GM12801 (cell line): ENCODE measurements around the gene PDE2A.

Experiments
- TF ChIP-seq, protein P1 (sequence below): IDR thresholded peaks from one replicate; pipeline ENCODE4 v1.5.1; 2011; ENCODE audit warnings: control low read depth; ENCODE audit not compliant: insufficient read length; ENCODE audit errors: extremely low read depth

Gene PDE2A

DNA sequence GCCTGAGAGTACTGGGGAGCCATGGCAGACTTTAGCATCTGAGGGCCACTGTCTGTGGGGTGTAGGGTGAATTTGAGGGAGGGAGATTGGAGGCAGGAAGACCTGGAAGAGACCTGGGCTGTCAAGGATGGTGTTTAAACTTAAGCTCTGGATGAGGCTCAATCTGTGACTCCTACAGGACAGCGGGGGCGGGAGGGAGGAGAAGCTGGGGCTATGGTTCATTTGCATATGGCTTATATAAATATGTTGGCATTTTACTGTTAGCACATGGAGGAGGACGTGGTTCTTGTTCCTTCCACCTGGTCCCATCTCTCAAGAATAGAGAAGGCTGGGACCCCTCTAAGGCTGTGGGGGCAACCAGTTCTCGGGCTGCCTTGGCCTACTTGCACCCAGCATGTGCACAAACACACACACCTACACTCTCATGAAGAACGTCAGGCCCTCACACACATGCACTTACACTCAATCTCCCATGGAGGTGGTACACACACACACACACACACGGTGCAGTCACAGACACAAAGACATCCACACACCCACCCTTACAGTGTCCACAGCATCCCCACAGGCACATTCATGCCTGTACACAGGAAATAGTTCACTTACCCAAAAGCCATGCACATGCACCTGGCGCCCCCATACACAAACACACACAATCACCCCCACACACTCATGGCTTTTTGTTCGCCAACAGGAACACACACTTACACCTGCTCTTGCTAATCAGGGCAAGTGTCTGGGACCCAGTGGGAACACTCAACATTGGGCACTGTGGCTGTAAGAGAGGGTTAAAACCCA, 81.3 kb downstream of the PDE2A start:
- TF ChIP-seq, protein P1, sequence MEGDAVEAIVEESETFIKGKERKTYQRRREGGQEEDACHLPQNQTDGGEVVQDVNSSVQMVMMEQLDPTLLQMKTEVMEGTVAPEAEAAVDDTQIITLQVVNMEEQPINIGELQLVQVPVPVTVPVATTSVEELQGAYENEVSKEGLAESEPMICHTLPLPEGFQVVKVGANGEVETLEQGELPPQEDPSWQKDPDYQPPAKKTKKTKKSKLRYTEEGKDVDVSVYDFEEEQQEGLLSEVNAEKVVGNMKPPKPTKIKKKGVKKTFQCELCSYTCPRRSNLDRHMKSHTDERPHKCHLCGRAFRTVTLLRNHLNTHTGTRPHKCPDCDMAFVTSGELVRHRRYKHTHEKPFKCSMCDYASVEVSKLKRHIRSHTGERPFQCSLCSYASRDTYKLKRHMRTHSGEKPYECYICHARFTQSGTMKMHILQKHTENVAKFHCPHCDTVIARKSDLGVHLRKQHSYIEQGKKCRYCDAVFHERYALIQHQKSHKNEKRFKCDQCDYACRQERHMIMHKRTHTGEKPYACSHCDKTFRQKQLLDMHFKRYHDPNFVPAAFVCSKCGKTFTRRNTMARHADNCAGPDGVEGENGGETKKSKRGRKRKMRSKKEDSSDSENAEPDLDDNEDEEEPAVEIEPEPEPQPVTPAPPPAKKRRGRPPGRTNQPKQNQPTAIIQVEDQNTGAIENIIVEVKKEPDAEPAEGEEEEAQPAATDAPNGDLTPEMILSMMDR: no peak

DNA sequence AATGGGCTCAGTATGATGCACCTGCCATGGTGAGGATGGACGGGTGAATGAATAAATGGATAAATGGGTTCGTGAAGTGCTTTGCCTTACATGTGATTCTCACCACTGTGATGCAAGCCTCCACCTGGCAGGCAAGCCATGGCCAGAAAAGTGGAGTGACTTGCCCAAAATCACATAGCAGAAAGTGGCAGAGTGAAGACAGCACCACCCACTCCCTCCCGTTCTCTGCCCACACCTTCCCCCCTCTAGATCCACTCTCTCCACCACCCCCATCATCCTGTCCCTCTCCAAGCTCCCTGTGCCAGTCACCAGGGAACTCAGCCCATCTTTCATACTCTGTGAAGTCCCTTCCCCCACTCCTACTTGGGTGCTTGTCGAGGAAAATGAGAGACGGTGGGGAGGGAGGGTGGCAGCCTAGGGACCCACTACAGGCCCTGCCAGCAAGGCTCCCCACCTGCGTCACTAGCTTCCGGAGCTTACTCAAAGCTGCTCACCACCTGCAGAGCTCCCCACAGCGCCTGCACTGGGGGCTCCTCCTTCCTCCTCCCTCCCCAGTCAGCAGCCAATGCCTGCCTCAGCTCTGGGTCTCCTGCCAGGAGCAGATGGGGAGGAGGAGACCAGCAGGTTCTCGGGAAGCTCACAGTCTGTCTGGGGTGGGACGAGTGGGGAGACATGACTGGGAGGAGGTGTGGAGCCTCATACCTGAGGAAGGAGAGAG, 82.3 kb downstream of the PDE2A start:
- TF ChIP-seq, protein P1: no peak

DNA sequence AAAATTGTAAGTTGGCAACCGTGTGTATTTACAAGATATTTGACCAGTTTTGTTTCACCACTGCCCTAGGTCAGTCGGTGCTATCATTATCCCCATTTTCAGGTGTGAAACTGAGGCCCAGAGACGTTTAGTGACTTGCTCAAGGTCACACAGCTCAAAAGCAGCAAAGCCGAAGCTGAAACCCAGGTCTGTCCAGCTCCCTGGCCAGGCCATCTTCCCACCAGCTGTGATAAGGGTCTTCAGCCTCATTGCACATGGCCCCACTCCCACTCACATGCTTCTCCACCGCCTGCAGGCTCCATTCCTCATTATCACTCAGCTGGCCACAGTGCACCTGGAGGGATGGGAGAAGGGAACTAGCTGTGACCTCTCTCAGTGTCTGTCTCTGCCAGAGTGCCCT, 83.2 kb downstream of the PDE2A start:
- TF ChIP-seq, protein P1: no peak

DNA sequence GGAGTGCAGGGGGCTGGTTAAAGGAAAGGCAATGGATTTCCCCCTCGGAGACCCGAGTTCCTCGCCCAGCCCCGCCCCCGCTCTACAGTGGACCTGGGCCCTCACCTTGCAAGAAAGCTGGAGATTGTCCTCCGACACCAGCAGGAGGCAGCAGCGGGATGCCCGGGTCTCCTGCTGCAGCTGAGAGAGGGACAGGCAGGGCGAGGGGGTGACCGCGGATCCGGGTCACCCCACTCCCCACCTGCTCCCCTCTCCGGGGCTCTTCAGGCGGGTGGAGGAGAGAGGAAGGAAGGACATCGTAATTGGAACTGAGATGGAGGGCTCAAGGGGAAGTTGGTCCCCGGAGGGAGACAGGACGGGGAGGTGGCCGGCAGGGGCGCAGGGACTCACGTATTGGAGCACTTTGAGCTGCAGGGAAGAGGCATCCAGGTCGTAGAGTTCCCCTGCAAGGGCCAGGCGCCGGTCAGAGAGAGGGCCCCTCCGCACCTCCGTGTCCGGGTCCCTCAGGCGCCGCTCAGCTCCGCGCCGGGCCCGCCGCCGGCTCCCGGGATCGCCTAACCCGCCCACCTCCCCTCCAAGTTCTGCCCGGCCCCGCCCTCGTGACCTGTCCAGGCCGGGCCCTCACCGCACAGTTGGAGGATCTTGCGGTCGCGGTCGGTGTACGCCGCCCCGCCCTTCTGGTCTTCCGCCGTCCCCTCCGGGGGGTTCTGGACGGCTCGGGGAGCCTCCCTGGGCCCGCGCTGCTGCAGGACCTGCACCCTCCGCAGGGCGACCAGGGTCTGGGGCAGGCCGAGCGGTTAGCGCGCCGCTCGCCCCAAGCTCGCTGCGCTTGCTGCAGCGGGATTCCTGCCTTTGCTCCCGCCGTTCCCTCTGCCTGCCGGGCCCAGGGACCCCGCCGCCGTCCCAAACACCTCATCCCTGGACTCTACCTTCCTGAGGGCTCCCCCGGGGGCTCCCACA, 84.1 kb downstream of the PDE2A start:
- TF ChIP-seq, protein P1: no peak

DNA sequence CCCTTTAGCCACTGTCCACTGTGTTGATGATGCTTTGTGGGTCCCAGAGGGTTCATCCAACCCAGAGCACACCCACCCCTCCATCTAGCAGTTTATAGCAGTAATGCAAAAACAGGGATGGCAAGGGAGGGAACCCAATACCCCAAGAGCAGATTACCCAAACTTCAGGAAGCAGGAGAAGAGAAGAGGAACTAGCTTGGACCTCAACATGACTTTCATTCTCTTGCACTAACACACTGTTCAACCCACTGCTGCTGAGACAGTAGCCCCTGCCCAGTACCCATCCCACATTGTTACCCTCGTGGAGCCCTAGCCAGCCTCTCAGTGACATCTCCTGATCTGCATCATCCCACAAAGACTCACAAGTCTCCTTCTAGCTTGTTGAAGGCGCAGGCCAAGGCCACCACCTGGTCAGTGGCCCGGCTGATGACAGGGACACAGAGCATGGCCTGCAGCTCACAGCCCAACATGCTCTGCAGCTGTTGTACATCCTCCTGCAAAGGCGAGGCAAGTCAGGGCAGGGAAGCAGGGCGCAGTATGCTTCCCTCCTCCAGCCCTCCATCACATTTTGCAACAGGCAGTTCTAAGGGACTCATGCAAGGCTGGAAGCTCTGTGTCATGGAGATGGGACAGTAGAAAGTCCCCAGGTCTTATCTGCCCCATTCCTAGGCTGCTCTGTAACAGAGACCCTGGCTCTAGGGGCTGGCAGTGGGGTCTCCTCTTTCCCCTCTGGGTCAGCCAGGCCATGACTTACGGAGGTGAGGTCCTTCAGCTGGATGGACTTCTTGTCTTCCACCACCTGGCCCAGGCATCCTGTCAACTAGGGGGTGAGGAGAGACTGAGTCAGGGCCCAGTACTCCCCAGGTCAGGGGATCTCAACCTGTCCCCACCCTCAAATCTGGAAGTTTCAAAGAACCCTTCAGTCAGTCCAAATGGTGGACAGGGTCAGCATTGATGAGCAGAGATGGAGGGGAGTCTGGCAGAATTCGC, 85.5 kb downstream of the PDE2A start:
- TF ChIP-seq, protein P1: no peak

DNA sequence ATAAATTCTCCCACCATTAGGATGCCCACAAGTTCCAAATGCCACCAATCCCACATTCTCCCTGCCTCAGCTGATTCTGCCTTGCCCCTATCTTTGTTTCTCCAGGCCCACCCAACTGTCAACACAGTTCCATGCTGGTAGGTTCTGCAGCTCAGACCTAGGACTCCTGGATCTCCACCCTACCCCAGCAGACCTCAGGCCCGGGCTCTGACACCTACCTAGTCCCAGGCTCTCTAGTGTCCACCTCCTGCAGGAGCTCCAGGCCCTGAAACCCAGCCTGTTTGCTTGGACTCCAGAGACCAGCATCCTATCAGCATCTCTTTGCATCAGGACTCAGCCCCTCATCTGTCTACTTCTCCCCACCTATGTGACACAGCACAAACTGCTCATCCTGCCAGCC, 86.5 kb downstream of the PDE2A start:
- TF ChIP-seq, protein P1: no peak
